ENCODE measurements around the gene LIPG. TPM values are rescaled to one million over a fixed set of nuclear protein-coding genes. Genes with fewer than 3 reads are reported as not detected.
A peak's percentile ranks its signal among the peaks of the same experiment; 100 is the strongest.

Gene LIPG
- polyA plus RNA-seq, 4 donors: 1.9 to 33.0 (median 17.8) TPM

DNA sequence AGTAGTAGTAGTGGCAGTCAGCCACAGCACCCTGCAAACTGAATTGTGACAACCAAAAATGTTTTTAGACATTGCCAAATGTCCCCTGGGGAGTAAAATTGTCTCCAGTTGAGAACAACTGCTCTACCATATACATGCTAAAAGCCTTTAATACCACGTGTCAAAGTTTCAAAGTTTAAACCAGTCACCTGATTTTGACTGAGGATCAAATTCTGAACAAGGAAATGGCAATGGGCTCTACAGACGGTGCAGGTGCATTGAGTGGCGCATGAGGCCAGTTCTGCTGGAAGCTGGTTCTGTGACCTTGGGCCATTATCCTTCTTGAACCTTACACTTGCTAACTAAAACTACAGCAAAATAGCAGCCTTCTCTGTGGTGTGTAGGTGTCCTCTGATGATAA is 85.0 kb downstream of the LIPG start:
- peaks cover 6 to 29% (median 6%) of the 10 kb centered on the region in 3 donors for H3K4me1 ChIP-seq (ENCODE audit: control insufficient read depth in 3 of 3, insufficient read depth in 2 of 3, low read depth in 1 of 3, low read length in 2 of 3)
- H3K4me3 ChIP-seq (ENCODE audit: low read depth in 1 of 3, low read length in 3 of 3): no peak overlapping the region
- no peaks in the 10 kb centered on the region for H3K36me3 ChIP-seq (ENCODE audit: control insufficient read depth in 3 of 3, insufficient read depth in 2 of 3, low read depth in 1 of 3, low read length in 3 of 3)
- peak; percentile 74 to 75 for DNase-seq
- H3K9me3 ChIP-seq (ENCODE audit: control insufficient read depth in 2 of 2, insufficient read depth in 1 of 2, low read depth in 1 of 2, low read length in 1 of 2): no peaks in the 10 kb centered on the region
- WGBS, 3 donors: 20 to 62% (median 42%) methylated on average over 3 of the region's 3 CpGs
- H3K27ac ChIP-seq (ENCODE audit: low read depth in 1 of 3, low read length in 2 of 3): peak overlapping the region in 2 of 3 donors; percentile 25 to 49
- no peak for FAIRE-seq
- H3K27me3 ChIP-seq (ENCODE audit: control insufficient read depth in 3 of 3, insufficient read depth in 3 of 3, low read length in 3 of 3): no peaks in the 10 kb centered on the region

DNA sequence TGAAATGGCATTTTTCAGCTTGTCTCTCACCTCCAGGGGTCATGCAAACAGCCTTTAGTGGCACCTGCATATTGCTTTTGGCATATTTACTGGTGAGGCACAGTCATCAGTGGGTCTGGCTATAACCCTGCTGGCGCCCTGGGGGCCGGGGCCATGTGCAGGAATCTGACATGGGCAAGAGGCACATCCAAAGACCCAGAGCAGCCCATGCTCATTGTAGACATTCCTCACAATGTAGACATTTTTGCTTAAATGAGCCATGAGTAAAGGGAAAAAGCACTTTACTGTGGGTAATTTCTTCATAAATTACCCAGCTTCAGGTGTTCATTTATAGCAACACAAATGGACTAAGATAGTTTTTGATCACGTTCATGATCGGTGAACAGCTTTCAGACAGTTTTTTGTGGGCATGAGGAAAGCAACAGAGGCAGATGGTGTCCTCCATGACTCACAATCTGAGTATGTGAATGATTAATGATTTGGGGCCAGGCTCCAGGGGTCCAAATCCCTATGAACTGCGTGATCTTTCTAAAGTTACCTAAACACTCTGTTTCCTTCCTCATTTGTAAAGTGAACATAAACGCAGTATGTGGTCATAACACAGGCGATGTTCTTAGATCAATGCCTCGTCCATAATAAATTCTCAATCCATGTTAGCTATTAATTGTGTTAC is 85.8 kb downstream of the LIPG start:
- Histone ChIP-seq H3K36me3 (ENCODE audit: control insufficient read depth in 3 of 3, insufficient read depth in 2 of 3, low read depth in 1 of 3, low read length in 3 of 3) (no peaks in the 10 kb centered on the region), H3K27ac (ENCODE audit: low read depth in 1 of 3, low read length in 2 of 3) (peak overlapping the region in 2 of 3 donors; percentile 25 to 62), H3K4me3 (ENCODE audit: low read depth in 1 of 3, low read length in 3 of 3) (no peak overlapping the region), H3K4me1 (ENCODE audit: control insufficient read depth in 3 of 3, insufficient read depth in 2 of 3, low read depth in 1 of 3, low read length in 2 of 3) (peaks cover 6 to 29% (median 6%) of the 10 kb centered on the region in 3 donors), H3K9me3 (ENCODE audit: control insufficient read depth in 2 of 2, insufficient read depth in 1 of 2, low read depth in 1 of 2, low read length in 1 of 2) (no peaks in the 10 kb centered on the region), H3K27me3 (ENCODE audit: control insufficient read depth in 3 of 3, insufficient read depth in 3 of 3, low read length in 3 of 3) (no peaks in the 10 kb centered on the region)
- WGBS, 3 donors: 59 to 76% (median 61%) methylated on average over 8 of the region's 8 CpGs
- DNase-seq (no peak), FAIRE-seq (no peak)

GRCh38 chr18:49648326-49648725 is 86.5 kb downstream of the LIPG start:
- no peaks in the 10 kb centered on the region for H3K36me3 ChIP-seq (ENCODE audit: control insufficient read depth in 3 of 3, insufficient read depth in 2 of 3, low read depth in 1 of 3, low read length in 3 of 3)
- H3K27ac ChIP-seq (ENCODE audit: low read depth in 1 of 3, low read length in 2 of 3): peak overlapping the region in 1 of 3 donors; percentile 29
- WGBS, 3 donors: 74 to 92% (median 84%) methylated on average over 5 of the region's 5 CpGs
- FAIRE-seq: no peak
- no peak overlapping the region for H3K4me3 ChIP-seq (ENCODE audit: low read depth in 1 of 3, low read length in 3 of 3)
- H3K4me1 ChIP-seq (ENCODE audit: control insufficient read depth in 3 of 3, insufficient read depth in 2 of 3, low read depth in 1 of 3, low read length in 2 of 3): peaks cover 6 to 29% (median 10%) of the 10 kb centered on the region in 3 donors
- DNase-seq: no peak
- H3K9me3 ChIP-seq (ENCODE audit: control insufficient read depth in 2 of 2, insufficient read depth in 1 of 2, low read depth in 1 of 2, low read length in 1 of 2): no peaks in the 10 kb centered on the region
- H3K27me3 ChIP-seq (ENCODE audit: control insufficient read depth in 3 of 3, insufficient read depth in 3 of 3, low read length in 3 of 3): no peaks in the 10 kb centered on the region

Other genes with a start within 250 kb of the LIPG start
- 10 to 100 TPM; 12.5 to 43.5 (median 15.6) TPM for gene DYM, start 101.4 kb upstream of the LIPG start, polyA plus RNA-seq
- gene C18orf32, start 74.8 kb upstream of the LIPG start, polyA plus RNA-seq: 10 to 100 TPM; 51.8 to 81.0 (median 60.8) TPM
- 1,000 to 10,000 TPM; 1,273 to 3,286 (median 2,745) TPM for gene RPL17, start 69.6 kb upstream of the LIPG start, polyA plus RNA-seq

Measured in small intestine (tissue), 7 donors.